HG03135 (cell line): ENCODE data around the gene SPPL2B.
"Not testable (repeated sequence)": the region's sequence is repeated elsewhere in the genome, so short reads cannot be mapped to it uniquely, and the experiment has no call there.

Source experiments
- ATAC-seq: cut with Tn5 transposase; IDR thresholded peaks from one replicate; pipeline ENCODE4 v1.9.1; 2021; ENCODE audit warnings: mild to moderate bottlenecking, moderate library complexity; ENCODE audit not compliant: unreplicated experiment

SPPL2B gene, protein sequence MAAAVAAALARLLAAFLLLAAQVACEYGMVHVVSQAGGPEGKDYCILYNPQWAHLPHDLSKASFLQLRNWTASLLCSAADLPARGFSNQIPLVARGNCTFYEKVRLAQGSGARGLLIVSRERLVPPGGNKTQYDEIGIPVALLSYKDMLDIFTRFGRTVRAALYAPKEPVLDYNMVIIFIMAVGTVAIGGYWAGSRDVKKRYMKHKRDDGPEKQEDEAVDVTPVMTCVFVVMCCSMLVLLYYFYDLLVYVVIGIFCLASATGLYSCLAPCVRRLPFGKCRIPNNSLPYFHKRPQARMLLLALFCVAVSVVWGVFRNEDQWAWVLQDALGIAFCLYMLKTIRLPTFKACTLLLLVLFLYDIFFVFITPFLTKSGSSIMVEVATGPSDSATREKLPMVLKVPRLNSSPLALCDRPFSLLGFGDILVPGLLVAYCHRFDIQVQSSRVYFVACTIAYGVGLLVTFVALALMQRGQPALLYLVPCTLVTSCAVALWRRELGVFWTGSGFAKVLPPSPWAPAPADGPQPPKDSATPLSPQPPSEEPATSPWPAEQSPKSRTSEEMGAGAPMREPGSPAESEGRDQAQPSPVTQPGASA

DNA sequence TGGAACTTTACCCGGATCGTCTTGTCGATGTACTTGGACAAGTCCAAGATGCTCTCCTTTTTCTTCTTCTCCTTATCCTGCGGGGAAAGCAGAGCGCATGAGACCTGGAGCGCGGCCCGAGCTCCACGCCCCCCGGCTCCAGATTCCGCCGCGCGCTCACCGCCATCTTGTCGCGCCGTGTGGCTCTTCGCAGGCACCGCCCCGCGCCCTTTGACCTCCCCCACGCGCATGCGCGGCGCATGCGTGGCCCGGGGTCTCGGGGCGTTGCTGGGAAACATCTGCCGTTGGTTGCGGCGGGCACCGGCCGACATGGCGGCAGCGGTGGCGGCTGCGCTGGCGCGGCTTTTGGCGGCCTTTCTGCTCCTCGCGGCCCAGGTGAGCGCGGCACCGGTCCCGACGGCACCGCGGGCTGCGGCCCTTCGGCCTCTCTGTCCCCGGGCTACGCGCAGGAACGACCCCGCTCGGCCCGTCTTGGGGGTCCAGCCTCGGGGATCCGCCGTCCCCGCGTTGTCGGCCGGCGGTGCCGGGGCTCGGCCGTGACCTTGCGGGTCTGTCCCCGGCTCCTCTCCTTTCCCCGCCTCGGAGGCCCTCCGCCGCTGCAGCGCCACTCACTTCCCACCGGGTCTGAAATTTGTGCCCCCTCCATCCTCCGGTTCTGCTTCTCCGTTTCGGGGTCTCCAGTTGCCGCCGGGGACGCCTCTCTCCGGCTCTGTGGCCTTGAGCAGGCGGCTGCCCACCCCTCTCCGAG lies at the start of gene SPPL2B, which contains the start of gene LSM7:
TSS of gene SPPL2B (plus strand) at position 284 of the 748 bp plus-strand sequence. CDS start at position 310, 26 bp downstream.
TSS of gene LSM7 (minus strand) at position 186 of the 748 bp plus-strand sequence. CDS start at position 166, 20 bp downstream.
- ATAC-seq = peak; percentile 48

DNA sequence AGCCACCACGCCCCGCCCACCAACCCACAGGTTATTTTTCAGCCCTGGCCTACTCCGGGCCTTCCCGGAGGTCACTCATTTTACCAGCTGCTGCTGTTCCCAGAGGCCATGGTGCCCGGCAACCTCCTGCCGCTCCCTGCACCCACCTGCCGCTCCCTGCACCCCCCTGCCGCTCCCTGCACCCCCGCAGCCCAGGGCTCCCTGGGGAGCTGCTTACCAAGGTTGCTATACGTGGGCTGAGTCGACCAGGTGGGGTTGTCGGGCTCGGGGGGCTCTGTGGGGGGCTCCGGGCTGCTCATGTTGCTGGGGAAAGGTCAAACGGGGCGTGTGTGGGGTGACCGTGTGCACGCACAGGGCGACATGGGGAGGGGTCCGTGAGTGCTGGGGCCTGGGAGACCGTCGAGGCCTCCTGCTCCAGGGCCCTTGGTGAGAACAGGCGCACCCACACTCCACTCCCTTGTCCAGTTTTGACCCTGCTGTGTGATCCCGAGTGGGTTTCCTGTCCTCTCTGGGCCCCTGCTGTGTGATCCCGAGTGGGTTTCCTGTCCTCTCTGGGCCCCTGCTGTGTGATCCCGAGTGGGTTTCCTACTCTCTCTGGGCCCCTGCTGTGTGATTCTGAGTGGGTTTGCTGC lies 47.7 kb upstream of the SPPL2B start:
- no peak for ATAC-seq

DNA sequence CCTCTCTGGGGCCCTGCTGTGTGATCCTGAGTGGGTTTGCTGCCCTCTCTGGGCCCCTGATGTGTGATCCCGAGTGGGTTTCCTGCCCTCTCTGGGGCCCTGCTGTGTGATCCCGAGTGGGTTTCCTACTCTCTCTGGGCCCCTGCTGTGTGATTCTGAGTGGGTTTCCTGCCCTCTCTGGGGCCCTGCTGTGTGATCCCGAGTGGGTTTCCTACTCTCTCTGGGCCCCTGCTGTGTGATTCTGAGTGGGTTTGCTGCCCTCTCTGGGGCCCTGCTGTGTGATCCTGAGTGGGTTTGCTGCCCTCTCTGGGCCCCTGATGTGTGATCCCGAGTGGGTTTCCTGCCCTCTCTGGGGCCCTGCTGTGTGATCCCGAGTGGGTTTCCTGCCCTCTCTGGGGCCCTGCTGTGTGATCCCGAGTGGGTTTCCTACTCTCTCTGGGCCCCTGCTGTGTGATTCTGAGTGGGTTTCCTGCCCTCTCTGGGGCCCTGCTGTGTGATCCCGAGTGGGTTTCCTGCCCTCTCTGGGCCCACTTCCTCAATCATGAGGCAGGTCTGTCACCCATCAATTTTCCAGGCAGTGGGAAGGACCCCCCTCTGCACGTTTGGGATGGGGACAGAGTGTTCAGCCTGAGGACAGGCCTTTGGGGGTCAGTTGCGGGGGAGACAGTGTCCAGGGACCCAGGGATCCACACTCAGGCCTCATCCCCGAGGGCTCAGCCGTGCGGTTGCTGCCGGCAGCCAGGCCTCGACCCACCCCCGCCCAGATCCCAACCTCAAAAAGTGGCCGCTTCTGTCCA lies 47.0 kb upstream of the SPPL2B start:
- not testable (repeated sequence) for ATAC-seq

DNA sequence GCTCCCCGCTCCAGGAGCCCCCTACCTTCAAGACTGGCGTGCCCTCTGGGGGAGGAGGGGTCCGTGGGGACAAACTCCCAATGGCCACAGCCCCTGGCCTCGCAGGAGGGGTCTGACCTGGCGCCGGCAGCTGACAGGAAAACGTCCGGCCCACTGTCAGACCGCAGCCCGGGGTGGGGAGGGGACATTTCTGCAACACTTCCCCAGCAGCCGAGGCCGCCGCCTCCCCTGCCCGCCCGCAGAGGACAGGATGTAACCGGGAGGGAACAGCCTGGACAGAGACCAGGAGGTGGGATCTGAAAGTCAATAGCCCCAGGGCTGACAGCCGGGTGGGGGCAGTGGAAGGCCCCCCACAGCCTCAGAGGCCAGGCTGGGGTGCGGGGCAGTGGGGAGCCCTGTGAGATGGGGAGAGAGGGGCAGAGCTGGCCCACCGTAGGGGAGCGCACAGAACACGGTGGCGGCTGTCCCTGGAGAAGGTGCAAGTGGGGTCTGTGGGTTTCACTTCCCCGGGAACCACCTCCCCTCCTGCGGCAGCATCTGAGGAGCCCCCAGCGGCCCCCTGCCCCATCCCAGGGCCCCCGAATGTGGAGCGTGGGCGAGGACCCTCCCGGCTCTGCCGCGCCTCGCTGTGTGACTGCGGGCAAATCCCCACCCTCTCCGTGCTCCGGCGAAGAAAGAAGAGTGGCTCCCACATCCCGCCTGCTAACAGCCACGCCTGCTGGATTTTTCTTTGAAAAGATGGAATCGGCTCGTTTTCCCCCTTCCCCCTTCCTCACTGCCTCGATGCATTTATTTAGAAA lies 46.2 kb upstream of the SPPL2B start, which contains the start of gene PEAK3:
TSS of gene PEAK3 (minus strand) at position 114 of the 800 bp plus-strand sequence. CDS start 1,244 bp downstream, outside the sequence.
- no peak for ATAC-seq

DNA sequence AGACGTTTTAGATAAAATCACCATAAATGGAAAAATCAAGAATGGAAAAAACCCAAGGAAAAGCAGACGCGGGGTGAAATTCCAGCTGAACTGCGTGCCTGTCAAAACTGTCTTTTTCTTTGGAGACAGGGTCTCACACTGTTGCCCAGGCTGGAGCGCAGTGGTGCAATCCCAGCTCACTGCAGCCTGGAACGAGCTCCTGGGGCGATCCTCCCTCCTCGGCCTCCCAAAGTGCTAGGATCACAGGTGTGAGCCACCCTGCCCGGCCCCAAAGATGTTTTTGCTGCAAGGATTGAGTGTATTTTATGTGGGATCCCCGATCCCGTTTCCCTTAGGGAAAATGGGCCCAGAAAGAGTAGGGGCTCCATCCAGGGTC lies 45.6 kb upstream of the SPPL2B start:
- no peak for ATAC-seq

DNA sequence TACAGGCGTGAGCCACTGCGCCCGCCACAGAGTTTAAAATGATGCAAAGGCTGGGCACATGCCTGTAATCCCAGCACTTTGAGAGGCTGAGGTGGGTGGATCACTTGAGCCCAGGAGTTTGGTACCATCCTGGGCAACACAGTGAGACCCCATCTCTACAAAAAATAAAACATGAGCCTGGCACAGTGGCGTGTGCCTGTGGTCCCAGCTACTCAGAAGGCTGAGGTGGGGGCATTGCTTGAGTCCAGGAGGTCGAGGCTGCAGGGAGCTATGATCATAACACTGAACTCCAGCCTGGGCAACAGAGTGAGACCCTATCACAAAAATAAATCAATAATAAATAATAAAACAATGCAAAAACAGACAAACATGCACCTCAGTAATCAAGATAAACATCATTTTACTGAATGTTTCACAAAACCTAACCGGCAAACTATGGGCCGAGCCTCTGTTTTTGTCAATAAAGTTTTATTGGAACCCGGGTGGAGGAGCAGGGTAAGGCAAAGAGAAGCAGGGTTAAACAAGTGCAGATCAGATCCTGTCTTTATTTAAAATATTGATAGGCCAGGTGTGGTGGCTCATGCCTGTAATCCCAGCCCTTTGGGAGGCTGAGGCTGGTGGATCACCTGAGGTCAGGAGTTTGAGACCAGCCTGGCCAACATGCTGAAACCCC lies 44.5 kb upstream of the SPPL2B start:
- no peak for ATAC-seq

DNA sequence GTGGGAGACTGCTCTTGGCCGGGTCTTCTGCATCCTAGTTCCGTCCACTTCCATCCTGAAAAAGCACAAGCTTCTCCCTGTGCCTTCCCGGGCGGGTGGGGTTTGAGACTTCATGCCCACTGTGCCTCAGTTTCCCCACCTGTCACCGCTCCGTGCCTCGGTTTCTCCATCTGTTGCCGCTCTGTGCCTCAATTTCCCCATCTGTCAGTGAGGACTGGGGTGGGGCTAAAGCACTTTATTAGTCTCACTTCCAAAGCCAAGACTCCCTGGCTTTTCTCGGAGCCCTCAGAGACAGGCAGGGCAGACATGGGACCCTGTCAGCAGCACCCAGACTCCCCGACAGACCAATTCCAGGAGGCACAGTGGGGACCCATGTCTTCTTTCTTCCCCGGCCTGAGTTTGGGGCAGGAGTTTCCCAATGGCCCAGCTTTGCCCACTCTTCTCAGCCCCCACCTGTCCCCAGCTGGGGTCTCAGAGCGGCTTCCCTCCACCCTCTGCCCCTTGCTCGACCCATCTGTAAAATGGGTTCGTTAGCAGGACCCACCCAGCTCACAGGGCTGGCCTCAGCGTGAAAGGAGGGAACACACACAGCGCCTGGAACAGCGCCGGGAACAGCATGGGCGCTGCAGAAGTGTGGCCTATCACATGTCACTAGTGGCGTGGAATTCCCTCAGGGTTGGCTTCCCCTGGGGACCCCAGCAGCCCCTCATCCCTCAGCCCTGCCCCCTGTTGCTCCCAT lies 41.9 kb upstream of the SPPL2B start:
- no peak for ATAC-seq

DNA sequence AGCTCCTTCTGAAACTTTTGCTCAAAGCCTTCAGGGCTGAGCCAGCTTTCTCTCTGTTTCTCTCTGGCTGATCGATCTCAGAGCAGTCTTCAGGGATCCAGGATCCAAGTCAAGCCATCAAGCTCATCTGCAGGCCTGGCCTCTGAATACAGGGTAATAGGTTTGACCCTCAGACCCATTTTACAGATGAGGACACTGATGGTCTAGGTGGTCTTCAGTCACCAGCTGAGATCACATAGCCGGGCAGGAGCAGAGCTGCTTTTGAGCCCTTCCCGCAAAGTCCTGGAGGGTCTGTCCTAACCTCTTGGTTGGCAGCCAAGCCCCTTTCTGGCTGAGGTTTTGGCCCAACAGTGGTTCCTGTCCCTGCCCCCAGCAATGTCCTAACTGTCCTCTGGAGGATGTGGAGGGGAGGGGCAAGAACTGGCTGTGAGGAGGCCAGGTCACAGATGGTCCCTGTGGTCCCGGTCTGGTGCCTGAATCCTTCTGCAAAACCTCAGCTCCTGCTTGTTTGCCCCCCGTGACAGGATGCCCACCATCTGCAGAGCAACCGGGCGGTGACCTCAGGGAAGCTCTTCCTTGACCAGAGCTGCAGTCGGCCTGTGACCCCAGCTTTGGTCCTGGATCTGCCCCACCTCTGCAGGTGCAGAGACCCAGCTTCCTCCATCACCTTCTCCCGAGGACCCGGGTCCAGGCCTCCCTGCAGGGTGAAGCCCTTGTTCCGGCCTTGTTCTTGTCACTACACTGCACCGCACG lies 40.7 kb upstream of the SPPL2B start:
- no peak for ATAC-seq

DNA sequence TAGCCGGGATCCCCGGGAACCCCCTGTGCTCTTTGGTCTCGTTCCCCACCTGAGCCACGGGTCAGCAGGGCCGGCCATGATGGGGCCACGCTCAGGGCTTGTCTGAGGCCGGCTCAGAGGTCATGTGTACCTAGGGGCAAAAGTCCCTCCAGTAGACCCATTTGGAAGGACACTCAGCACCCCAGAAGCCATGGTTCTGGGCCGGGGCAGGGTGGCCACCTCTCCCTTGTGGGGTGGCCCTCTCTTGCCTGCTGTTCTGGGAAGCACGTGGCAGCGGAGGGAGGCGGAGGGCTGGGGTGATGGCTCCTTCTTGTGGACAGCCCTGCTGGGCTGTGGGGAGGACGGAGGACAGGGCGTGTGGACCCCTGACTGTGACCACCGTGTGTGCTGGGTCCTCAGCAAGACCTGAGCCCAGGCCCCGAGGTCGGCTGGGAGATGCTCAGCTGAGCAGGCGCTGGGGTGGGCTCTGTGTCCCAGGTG lies 40.1 kb upstream of the SPPL2B start:
- ATAC-seq = no peak

DNA sequence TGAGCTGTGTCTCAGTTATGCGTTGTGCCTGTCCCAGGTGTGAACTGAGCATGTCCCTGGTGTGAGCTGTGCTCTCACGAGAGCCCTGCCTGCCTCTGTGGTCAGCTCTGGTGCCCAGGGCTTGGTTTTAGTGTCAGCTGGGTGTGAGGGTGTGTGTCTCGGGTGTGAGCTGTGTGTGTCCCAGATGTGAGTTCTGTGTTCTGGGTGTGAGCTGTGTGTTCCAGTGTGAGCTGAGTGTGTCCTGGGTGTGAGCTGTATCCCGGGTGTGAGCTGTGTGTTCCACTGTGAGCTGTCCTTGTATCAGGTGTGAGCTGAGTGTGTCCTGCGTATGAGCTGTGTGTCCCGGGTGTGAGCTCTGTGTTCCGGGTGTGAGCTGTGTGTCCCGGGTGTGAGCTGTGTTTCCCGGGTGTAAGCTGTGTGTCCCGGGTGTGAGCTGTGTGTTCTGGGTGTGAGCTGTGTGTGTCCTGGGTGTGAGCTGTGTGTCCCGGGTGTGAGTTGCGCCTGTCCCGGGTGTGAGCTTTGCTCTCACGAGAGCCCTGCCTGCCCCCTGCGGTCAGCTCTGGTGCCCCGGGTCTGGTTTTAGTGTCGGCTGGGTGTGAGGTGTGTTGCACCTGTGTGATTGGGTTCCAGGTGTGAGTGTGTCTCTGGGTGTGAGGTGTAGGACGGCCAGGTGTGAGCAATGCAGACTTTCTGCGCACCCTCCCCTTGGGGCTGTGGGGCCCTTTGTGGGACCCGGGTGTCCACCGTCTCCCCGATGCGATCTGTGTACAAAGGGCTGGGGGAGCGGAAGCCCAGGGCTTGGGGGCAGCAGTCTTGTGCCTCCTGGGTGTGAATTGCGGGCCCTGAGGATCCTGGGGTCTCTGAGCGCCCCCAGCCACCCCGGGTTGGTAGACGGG lies 39.4 kb upstream of the SPPL2B start:
- no peak for ATAC-seq

DNA sequence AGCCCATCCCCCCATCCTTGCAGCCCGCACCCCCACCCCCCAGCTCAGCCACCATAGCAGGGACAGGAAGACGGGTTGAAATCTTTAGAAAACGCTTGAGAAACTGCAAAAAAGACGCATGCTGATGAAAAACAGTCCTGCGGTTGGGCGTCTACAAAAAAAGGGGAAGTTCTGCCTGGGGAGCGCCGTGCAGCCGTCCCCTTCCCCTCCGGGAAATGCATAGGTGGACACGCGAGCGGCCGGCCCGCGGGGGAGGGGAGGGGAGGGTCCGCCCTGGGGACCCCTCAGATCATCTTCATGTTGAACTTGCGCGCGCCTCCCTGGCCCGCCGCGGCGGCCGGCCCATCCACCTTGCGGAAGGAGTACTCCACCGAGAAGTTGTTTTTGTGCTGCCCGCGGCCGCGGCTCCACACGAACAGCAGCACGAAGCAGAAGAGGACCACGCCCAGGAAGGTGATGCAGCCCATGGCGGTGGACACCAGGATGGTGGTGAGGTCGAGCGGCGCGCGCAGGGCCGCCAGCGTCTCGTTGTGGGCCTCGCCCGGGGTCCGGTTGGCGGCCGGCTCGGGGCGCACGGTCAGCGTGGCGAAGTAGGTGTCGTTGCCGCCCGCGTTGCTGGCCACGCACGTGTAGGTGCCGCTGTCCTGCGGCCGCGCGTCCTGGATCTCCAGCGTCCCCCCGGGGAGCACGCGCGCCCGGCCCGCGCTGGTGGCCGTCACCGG lies 38.6 kb upstream of the SPPL2B start:
- ATAC-seq = no peak

DNA sequence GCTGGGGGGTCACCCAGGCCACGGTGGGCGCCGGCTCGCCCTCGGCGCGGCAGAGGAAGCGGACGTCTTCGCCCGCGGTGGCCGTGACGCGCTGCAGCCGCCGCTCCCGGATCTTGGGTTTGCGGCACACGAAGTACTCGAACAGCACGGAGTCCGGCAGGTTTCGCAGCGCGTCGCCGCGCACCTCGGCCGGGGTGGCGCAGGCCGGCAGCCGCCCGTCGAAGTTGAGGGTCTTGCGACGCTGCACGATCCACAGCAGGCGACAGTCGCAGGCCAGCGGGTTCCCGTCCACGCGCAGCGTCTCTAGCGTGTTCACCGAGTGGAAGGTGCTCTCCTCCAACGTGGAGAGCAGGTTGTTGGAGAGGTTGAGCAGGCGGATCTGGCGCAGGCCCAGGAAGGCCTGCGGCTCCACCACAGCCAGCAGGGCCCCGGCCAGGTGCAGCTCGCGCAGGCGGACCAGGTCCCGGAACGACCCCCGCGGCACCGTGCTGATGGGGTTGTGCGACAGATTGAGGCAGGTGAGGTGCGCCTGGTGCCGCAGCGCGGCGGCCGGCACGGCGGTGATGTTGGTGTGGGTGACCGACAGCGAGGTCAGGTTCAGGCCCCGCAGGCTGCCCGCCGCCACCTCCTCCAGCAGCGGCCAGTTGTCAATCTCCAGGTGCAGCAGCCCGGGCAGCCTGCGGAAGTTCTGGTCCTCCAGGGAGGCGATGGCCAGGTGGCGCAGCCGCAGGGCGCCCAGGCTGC lies 37.9 kb upstream of the SPPL2B start:
- ATAC-seq = no peak

DNA sequence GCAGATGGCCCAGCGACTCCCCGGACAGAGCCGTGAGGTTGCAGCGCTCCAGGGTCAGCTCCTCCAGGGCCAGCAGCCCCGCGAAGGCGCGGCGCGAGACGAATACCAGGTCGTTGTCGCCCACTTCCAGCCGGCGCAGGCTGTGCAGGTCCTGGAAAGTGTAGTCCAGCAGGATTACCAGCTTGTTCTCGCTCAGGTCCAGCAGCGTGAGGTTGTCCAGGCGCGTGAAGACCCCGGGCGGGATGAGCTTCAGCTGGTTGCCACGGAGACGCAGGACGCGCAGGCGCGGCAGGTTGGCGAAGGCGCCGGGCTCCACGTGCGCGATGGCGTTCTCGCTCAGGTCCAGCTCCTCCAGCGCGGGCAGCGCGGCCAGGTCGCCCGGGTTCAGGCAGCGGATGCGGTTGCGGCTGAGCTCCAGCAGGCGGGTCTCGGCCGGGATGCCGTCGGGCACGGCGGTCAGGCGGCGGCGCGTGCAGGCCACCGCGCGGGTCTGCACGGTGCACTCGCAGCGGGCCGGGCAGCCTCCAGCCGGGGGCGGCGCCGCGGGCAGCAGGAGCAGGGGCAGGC lies 37.2 kb upstream of the SPPL2B start:
- no peak for ATAC-seq

DNA sequence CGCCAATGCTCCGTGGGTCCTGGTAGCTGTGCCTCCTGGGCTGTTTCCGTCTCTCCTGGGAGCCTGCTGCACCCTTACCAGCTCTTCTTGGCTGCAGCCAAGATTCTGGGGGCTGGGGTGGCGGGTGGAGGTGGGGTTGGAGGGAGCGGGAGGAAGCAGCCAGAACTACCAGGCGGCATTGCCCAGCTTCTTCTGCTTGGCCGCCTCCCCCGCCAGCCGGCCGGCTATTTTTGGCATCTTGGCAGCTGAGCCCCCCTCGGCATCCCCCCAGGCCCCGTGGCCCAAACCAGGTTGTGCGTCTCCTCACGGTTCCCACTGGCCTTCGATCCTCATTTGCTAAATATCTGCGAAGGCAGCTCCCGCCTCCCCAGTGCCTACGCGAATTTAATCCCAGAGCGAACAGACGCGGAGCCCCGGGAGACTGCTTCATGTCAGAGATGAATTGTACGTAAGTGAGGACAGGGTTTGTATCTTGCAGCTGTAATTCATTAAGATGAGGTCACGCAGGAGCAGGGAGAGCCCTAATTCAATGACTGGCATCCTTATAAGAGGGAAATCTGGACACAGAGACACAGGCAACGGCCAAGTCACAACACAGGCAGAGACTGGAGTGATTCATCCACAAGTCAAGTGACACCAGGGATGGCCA lies 33.7 kb upstream of the SPPL2B start:
- ATAC-seq = no peak
